Superior temporal gyrus (tissue), 1 donor: ENCODE data around the gene ZGPAT.
"Not testable (repeated sequence)": the region's sequence is repeated elsewhere in the genome, so short reads cannot be mapped to it uniquely, and the experiment has no call there.

Source experiments
- DNase-seq: peaks from one replicate; pipeline ENCODE4 v3.0.0-alpha.2; 2016; ENCODE audit errors: extremely low spot score

The ZGPAT gene

GRCh38 chr20:63707558-63708300 lies at the start of gene ZGPAT, which contains the start of gene ARFRP1:
Gene ZGPAT, plus strand, starts transcription at chr20:63708039. Its CDS starts 542 bp downstream, at chr20:63708581.
Gene ARFRP1, minus strand, starts transcription at chr20:63707976. Its CDS starts 885 bp downstream, at chr20:63707091.
- peak; percentile 87 for DNase-seq

GRCh38 chr20:63658749-63659187 lies 49.1 kb upstream of the ZGPAT start:
- DNase-seq, result no peak

GRCh38 chr20:63659370-63659769 lies 48.5 kb upstream of the ZGPAT start:
- no peak for DNase-seq

DNA sequence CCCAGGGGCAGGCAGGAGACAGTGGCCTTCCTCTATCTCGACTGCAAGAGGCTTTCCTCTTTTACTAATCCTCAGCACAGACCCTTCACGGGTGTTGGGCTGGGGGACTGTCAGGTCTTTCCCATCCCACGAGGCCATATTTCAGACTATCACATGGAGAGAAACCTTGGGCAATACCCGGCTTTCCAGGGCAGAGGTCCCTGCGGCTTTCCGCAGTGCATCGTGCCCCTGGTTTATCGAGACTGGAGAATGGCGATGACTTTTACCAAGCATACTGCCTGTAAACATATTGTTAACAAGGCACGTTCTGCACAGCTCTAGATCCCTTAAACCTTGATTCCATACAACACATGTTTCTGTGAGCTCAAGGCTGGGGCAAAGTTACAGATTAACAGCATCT lies 47.7 kb upstream of the ZGPAT start:
- DNase-seq, result not testable (repeated sequence)

GRCh38 chr20:63660622-63661021 lies 47.2 kb upstream of the ZGPAT start:
- no peak for DNase-seq

DNA sequence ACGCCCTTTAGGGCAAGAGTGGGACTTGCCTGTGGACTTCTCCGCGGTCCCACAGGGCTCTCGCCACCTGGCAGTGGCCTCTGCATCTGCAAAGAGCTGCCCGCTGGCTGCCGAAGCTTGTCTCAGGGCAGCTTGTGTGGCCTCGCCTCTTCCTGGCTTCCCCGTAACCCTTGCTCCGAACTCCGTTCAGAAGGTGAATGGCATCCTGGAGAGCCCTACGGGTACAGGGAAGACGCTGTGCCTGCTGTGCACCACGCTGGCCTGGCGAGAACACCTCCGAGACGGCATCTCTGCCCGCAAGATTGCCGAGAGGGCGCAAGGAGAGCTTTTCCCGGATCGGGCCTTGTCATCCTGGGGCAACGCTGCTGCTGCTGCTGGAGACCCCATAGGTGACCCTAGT lies 46.7 kb upstream of the ZGPAT start:
- no peak for DNase-seq

DNA sequence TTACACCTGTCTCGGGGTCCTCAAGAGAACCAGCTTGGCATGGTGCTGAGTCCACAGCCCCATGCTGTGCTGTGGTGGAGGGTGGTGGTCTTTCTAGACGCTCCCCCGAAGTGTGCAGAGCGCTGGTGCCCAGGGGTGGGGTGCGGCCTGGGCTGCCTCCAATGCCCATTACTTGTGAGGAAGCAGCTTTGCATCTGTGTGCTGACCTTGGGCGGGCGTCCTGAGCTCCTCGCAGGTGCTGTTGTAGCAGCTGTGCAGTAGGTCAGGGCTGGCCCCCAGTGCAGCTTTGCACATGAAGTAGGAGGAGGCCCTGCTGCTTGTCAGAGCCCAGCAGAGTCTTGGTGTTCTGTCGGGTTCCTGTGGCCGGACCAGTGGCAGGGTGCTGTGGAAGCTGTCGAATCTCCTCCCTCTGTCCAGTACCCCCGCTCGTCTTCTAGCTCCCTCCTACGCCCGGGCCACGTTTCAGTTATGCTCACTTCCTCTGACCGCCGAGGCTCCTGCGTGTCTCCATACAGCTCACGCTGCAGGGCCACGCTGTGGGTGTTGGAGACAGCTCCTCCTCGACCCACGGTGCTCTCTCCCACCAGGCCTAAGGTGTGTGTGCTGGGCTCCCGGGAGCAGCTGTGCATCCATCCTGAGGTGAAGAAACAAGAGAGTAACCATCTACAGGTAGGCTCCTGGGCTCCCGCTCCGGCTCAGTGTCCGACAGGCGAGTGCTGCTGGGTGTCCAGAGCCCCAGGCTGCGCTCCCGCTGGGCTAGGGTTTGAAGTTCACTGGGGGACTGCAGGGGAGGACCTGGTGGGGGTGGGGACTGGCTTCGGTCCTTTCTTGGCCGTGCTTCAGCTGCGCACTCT lies 45.7 kb upstream of the ZGPAT start:
- DNase-seq, result no peak

- no peak for DNase-seq
Measured at GRCh38 chr20:63662813-63663189, 45.0 kb upstream of the ZGPAT start.

- no peak for DNase-seq
Measured at GRCh38 chr20:63663332-63664066, 44.3 kb upstream of the ZGPAT start.

GRCh38 chr20:63664143-63664851 lies 43.5 kb upstream of the ZGPAT start:
- no peak for DNase-seq

DNA sequence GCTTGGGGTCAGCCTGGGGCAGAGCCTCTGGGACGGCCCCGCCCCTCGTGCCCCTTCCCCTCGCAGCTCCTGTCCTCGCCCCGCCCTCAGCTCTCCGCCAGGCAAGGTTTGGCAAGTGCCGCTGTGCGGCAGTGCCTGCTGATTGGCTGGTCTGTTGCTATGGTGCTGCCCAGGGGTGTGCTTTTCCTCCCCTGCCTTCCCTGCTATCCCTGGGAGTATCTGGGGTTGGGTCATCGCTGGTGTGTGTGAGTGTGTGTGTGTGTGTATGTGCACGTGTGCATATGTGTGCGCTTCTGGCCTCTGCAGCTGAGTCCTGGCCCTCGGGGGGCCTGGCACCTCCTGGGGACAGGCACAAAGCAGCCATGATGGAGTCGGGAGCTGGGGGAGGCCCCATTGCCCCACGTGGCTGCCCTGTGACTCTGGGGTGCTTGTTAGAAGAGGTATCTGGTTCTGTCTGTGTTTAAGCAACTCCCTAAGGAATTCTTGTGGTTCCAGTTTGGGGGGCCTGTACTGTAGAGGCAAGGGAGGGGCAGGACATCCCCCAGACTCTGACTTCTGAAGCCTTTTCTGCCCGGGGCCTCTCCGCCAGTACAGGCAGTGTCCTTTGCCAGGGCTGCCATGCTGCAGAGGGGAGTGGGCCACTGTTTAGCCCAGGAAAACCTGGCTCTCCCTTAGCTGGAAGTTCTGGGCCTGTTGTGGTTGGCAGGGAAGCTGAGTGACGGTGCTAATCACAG lies 42.8 kb upstream of the ZGPAT start:
- DNase-seq, result peak; percentile 52

DNA sequence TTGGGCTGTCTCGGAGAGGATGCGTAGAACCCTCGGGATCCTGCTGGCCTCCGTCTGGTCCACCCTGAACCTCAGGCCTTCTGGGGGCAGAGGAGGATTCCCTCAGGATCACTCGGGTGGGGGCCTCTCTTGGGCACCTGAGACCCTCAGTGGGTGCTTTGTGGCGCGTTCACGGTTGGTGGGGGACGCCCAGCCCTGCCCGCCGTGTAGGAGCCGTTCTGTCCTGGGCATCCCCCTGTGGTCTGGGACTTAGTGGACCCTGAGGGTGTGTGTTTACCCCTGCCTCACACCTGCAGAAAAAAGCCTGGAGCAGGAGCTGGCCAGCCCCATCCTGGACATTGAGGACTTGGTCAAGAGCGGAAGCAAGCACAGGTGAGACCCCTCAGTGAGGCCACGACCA lies 42.1 kb upstream of the ZGPAT start:
- no peak for DNase-seq

GRCh38 chr20:63667858-63668257 lies 40.0 kb upstream of the ZGPAT start:
- DNase-seq, result no peak

DNA sequence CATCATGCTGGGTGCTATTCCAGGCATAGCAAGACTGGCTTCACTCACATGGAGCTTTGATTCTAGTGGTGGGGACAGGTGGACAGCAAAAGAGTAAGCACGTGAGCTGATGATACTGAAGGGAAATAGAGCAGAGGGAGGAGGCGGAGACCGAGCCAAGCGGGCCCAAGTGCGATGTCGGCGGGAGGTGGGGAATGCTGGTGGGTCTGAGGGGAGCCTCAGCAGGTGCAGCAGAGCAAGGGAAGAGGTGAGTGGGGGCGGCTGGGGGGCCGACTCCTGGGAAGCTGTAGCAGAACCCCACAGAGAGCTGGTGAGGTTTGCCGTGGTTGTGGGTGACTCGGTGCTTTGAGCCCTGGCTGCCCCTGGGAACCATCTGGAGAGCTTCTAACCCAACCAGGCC lies 39.5 kb upstream of the ZGPAT start:
- DNase-seq, result no peak

DNA sequence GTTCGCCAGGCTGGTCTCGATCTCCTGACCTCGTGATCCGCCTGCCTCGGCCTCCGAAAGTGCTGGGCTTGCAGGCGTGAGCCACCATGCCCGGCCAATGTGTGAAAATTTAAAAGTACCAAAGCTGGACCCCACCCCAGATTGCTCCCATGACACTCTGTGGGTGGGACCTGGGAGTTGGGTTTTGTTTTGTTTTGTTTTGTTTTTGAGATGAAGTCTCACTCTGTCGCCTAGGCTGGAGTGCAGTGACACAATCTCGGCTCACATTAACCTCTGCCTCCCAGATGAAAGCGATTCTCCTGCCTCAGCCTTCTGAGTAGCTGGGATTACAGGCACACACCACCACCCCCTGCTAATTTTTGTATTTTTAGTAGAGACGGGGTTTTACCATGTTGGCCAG lies 36.1 kb upstream of the ZGPAT start:
- not testable (repeated sequence) for DNase-seq

DNA sequence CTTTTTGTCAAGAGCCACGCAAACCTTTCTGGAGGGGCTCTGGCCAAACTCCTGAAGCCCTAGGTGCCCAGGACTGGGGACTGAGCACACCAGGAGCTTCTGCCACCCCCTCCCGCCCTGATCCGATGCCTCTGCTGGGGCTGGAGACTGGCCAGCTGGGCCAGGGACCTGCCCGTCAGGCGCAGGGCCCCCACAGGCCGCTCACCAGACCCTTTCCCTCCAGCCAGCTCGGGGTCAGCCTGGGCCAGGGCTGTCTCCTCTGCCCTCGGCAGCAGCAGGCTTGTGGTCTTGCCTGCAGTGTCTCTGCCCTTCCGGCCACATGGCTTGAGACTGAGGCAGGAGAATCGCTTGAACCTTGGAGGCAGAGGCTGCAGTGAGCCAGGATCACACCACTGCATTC lies 35.2 kb upstream of the ZGPAT start:
- DNase-seq, result no peak

- no peak for DNase-seq
Measured at GRCh38 chr20:63673951-63674350, 33.9 kb upstream of the ZGPAT start.

- DNase-seq, result no peak
Measured at GRCh38 chr20:63675681-63676368, 32.0 kb upstream of the ZGPAT start.

DNA sequence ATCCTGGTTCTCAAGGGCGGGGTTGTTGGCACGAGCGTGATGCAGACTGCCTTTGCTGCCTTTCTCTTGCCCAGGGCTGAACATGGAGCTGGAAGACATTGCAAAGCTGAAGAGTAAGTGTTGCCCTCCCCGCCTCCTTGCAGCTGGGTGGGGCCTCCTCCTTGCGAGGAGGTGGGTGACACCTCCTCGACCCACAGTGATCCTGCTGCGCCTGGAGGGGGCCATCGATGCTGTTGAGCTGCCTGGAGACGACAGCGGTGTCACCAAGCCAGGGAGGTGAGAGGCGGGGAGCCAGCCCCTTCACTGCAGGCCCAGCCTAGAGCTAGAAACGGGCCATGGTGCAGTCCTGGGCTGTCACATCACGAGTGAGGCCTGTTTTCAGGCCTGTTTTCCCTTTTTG lies 29.8 kb upstream of the ZGPAT start:
- DNase-seq, result no peak
